ENCODE results near the gene NDUFB2. TPM values are rescaled to one million over a fixed set of nuclear protein-coding genes. Genes with fewer than 3 reads are reported as not detected.

The NDUFB2 gene
- total RNA-seq, 2 experiments from 2014 or later: 73.7 to 84.4 TPM

- Histone ChIP-seq H3K4me1 (ENCODE audit: insufficient read depth, low read length) (no peaks in the 10 kb centered on the region), H3K27me3 (ENCODE audit: control insufficient read depth in 1 of 2, insufficient read depth in 2 of 2, low read length in 2 of 2) (no peaks in the 10 kb centered on the region), H3K36me3 (ENCODE audit: insufficient read depth, low read length) (peaks cover 26% of the 10 kb centered on the region), H3K4me3 (ENCODE audit: low read length) (no peak overlapping the region), H3K27ac (ENCODE audit: low read depth in 1 of 2, low read length in 2 of 2) (no peak overlapping the region), H3K9me3 (ENCODE audit: control insufficient read depth in 1 of 2, insufficient read depth in 1 of 2, low read length in 2 of 2) (no peaks in the 10 kb centered on the region)
- Mint-ChIP-seq H3K27ac (no peak overlapping the region), H3K27me3 (no peaks in the 10 kb centered on the region), H3K4me3 (no peak overlapping the region), H3K36me3 (ENCODE audit: low read depth) (peaks cover 76% of the 10 kb centered on the region), H3K4me1 (ENCODE audit: low read depth) (no peaks in the 10 kb centered on the region), H3K9me3 (no peaks in the 10 kb centered on the region)
- ChIA-PET CTCF (no interaction called here), POLR2A (no interaction called here)
- intact Hi-C loops (cut with DNase I, micrococcal nuclease): no loop called here
- ATAC-seq (ENCODE audit: poor library complexity) (no peak), DNase-seq (no peak)
- TF ChIP-seq, protein P1, sequence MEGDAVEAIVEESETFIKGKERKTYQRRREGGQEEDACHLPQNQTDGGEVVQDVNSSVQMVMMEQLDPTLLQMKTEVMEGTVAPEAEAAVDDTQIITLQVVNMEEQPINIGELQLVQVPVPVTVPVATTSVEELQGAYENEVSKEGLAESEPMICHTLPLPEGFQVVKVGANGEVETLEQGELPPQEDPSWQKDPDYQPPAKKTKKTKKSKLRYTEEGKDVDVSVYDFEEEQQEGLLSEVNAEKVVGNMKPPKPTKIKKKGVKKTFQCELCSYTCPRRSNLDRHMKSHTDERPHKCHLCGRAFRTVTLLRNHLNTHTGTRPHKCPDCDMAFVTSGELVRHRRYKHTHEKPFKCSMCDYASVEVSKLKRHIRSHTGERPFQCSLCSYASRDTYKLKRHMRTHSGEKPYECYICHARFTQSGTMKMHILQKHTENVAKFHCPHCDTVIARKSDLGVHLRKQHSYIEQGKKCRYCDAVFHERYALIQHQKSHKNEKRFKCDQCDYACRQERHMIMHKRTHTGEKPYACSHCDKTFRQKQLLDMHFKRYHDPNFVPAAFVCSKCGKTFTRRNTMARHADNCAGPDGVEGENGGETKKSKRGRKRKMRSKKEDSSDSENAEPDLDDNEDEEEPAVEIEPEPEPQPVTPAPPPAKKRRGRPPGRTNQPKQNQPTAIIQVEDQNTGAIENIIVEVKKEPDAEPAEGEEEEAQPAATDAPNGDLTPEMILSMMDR (IDR thresholded peaks at IDR 0.05): no peak
These were observed 49.0 kb downstream of the NDUFB2 start for GRCh38 chr7:140745266-140746058.

- Mint-ChIP-seq H3K36me3 (ENCODE audit: low read depth) (peaks cover 70% of the 10 kb centered on the region), H3K4me3 (no peak overlapping the region), H3K27me3 (no peaks in the 10 kb centered on the region), H3K9me3 (no peaks in the 10 kb centered on the region), H3K4me1 (ENCODE audit: low read depth) (no peaks in the 10 kb centered on the region), H3K27ac (no peak overlapping the region)
- Histone ChIP-seq H3K27me3 (ENCODE audit: control insufficient read depth in 1 of 2, insufficient read depth in 2 of 2, low read length in 2 of 2) (no peaks in the 10 kb centered on the region), H3K36me3 (ENCODE audit: insufficient read depth, low read length) (peaks cover 25% of the 10 kb centered on the region), H3K27ac (ENCODE audit: low read depth in 1 of 2, low read length in 2 of 2) (no peak overlapping the region), H3K4me3 (ENCODE audit: low read length) (no peak overlapping the region), H3K4me1 (ENCODE audit: insufficient read depth, low read length) (no peaks in the 10 kb centered on the region), H3K9me3 (ENCODE audit: control insufficient read depth in 1 of 2, insufficient read depth in 1 of 2, low read length in 2 of 2) (no peaks in the 10 kb centered on the region)
- ChIA-PET POLR2A (no interaction called here), CTCF (no interaction called here)
- intact Hi-C loops (cut with DNase I, micrococcal nuclease): no loop called here
- TF ChIP-seq, protein P1 (IDR thresholded peaks at IDR 0.05): no peak
- ATAC-seq (ENCODE audit: poor library complexity): no peak
- no peak for DNase-seq
These were observed 50.2 kb downstream of the NDUFB2 start for GRCh38 chr7:140746751-140747150.

DNA sequence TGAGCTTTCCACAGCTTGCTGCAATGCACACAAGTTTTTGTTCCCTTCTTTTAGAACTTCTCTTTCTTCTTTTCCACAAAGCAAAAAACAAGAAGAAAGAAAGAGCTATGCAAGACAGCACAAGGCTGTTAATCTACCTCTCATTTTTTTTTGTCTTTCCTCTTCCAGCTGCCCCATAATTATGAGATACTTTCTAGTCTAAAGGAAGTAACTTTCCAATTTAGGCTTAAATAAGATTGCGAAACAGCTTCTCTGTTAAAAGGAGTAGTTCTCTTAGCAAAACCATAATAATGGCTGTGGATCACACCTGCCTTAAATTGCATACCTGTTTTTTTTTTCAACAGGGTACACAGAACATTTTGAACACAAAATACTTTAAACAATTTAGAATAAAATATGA lies 56.0 kb downstream of the NDUFB2 start:
- Mint-ChIP-seq H3K4me1 (ENCODE audit: low read depth) (no peaks in the 10 kb centered on the region), H3K27me3 (no peaks in the 10 kb centered on the region), H3K36me3 (ENCODE audit: low read depth) (peaks cover 73% of the 10 kb centered on the region), H3K27ac (no peak overlapping the region), H3K4me3 (no peak overlapping the region), H3K9me3 (no peaks in the 10 kb centered on the region)
- Histone ChIP-seq H3K27ac (ENCODE audit: low read depth in 1 of 2, low read length in 2 of 2) (no peak overlapping the region), H3K27me3 (ENCODE audit: control insufficient read depth in 1 of 2, insufficient read depth in 2 of 2, low read length in 2 of 2) (no peaks in the 10 kb centered on the region), H3K36me3 (ENCODE audit: insufficient read depth, low read length) (peaks cover 30% of the 10 kb centered on the region), H3K4me1 (ENCODE audit: insufficient read depth, low read length) (no peaks in the 10 kb centered on the region), H3K9me3 (ENCODE audit: control insufficient read depth in 1 of 2, insufficient read depth in 1 of 2, low read length in 2 of 2) (no peaks in the 10 kb centered on the region), H3K4me3 (ENCODE audit: low read length) (no peak overlapping the region)
- ATAC-seq (ENCODE audit: poor library complexity): no peak
- POLR2A ChIA-PET: no interaction called here
- intact Hi-C loops (cut with DNase I, micrococcal nuclease): no loop called here
- CTCF ChIA-PET: no interaction called here
- no peak for DNase-seq
- TF ChIP-seq, protein P1 (IDR thresholded peaks at IDR 0.05): no peak
